Spleen (tissue), 11 donors: ENCODE measurements around the gene TMEM35B. TPM values are rescaled to one million over a fixed set of nuclear protein-coding genes. Genes with fewer than 3 reads are reported as not detected.

Source experiments
- DNase-seq: peaks from one replicate; pipeline ENCODE4 v3.0.0-alpha.2; 2020
- H3K27ac ChIP-seq, 8 donors: fragments of 200-600 bp; sonication (generic) in 7 of 8; 1 replicate in 4 of 8; 2 replicates in 4 of 8; pipeline versions ENCODE4 v1.5.0 to v1.8.0; 2016 to 2021; ENCODE audit warnings: inconsistent platforms in 4 of 8, mild to moderate bottlenecking in 4 of 8, moderate library complexity in 1 of 8
- H3K27me3 ChIP-seq, 7 donors: fragments of 200-600 bp; sonication (generic) in 6 of 7; replicated peaks in 1 of 7; 1 replicate in 4 of 7; 2 replicates in 3 of 7; pipeline versions ENCODE4 v1.5.0 to v1.8.0; 2016 to 2021; ENCODE audit warnings: inconsistent platforms in 3 of 7, mild to moderate bottlenecking in 1 of 7
- H3K36me3 ChIP-seq, 6 donors: fragments of 200-600 bp; sonication (generic) in 5 of 6; 1 replicate in 4 of 6; 2 replicates in 2 of 6; pipeline versions ENCODE4 v1.5.0 to v1.8.0; 2016 to 2021; ENCODE audit warnings: inconsistent platforms in 2 of 6
- H3K4me1 ChIP-seq, 6 donors: fragments of 200-600 bp; sonication (generic) in 5 of 6; 1 replicate in 3 of 6; 2 replicates in 3 of 6; pipeline versions ENCODE4 v1.5.0 to v1.8.0; 2016 to 2021; ENCODE audit warnings: inconsistent platforms in 3 of 6
- H3K4me3 ChIP-seq, 8 donors: fragments of 200-600 bp; sonication (generic) in 7 of 8; 1 replicate in 4 of 8; 2 replicates in 4 of 8; pipeline versions ENCODE4 v1.5.0 to v1.8.0; 2016 to 2021; ENCODE audit warnings: inconsistent platforms in 4 of 8, mild to moderate bottlenecking in 4 of 8, moderate library complexity in 2 of 8
- H3K9me3 ChIP-seq, 8 donors: fragments of 200-600 bp; sonication (generic) in 7 of 8; 1 replicate in 4 of 8; 2 replicates in 4 of 8; pipeline versions ENCODE4 v1.5.0 to v1.8.0; 2016 to 2021; ENCODE audit warnings: inconsistent platforms in 4 of 8
- CTCF ChIP-seq, 11 experiments: fragments of 200-600 bp in 7 of 11; fragments of 450-650 bp in 4 of 11; sonication (generic) in 4 of 11; IDR thresholded peaks in 8 of 11; conservative IDR thresholded peaks in 3 of 11; 1 replicate in 7 of 11; 2 replicates in 4 of 11; pipeline versions ENCODE4 v1.4.0 to v1.8.0; 2016 to 2021; ENCODE audit warnings: antibody characterized with exemption in 11 of 11, inconsistent platforms in 4 of 11, mild to moderate bottlenecking in 1 of 11
- POLR2A ChIP-seq, 3 donors: fragments of 450-650 bp; IDR thresholded peaks; one replicate each; pipeline ENCODE4 v1.5.1; 2017; ENCODE audit warnings: antibody characterized with exemption in 3 of 3, mild to moderate bottlenecking in 1 of 3
- POLR2AphosphoS5 ChIP-seq, 3 donors: sonication (generic); formaldehyde crosslinking; IDR thresholded peaks; one replicate each; pipeline ENCODE4 v1.5.1; 2017; ENCODE audit warnings: antibody characterized with exemption in 3 of 3
- WGBS, 5 donors: extraction: QIAGEN DNeasy Blood & Tissue Kit in 3 of 5; methylation state at CpG; one replicate each; pipeline versions ENCODE4 v1.1.5 to v1.1.7; 2013 to 2018; 5-methylcytosine and 5-hydroxymethylcytosine counted together
- intact Hi-C: fragments of 100-400 bp; cut with DNase I; formaldehyde crosslinking; loops from one replicate; pipeline ENCODE4 v1.15.0; 2023; ENCODE audit warnings: low total_unique reads
- polyA plus RNA-seq, 3 donors: library from polyadenylated mRNA; stranded (reverse); fragments of 200-250 nt; gene quantifications; one replicate each; pipeline ENCODE4 v1.2.1, GENCODE V29; 2013
- total RNA-seq, 7 donors: library from RNA; depleted of rRNA in 3 of 7; stranded (reverse); fragments of >200 nt in 3 of 7; fragmentation: NEBNext Ultra II Directional in 4 of 7; extraction: Animal tissue kit (Norgen Biotek cat#: 25700) in 4 of 7; gene quantifications; one replicate each; pipeline versions ENCODE4 v1.1.0 to v1.2.1, GENCODE V29; 2016 to 2021
- donor health status: healthy with polysubstance abuse.
- donor health status: DM: no; HTN: no; CAD: no; lungs with moderate emphysema.
- donor health status: DM: no; HTN: no; CAD: no.
- donor health status: Bipolar disorder and iron deficiency.
- donor health status: healthy.
- donor health status: DM: no; HTN: no; CAD: no.
- donor health status: DM: yes; HTN: yes; CAD: no.

The TMEM35B gene
- total and polyA plus RNA-seq, 10 donors, result 24.8 to 50.9 (median 34.2) TPM

- no peaks in the 10 kb centered on the region for H3K27me3 ChIP-seq
- WGBS, 5 donors, result 86 to 100% (median 91%) methylated on average over 2 of the region's 2 CpGs
- no peaks in the 10 kb centered on the region for H3K9me3 ChIP-seq
- TF ChIP-seq CTCF (IDR thresholded peaks at IDR 0.05 in 8 of 11, conservative IDR thresholded peaks at IDR 0.05 in 3 of 11), result no peak
- no peak for TF ChIP-seq POLR2A (IDR thresholded peaks at IDR 0.05)
- no peak for TF ChIP-seq POLR2AphosphoS5 (IDR thresholded peaks at IDR 0.05)
- H3K36me3 ChIP-seq, result peaks cover 0 to 54% (median 2%) of the 10 kb centered on the region in 6 donors
- intact Hi-C loops, result no loop called here
- H3K4me1 ChIP-seq, result peaks cover under 1 to 27% (median 12%) of the 10 kb centered on the region in 6 donors
- no peak overlapping the region for H3K4me3 ChIP-seq
- DNase-seq, result no peak
- no peak overlapping the region for H3K27ac ChIP-seq
Measured at GRCh38 chr1:34977858-34978257, 7.3 kb downstream of the TMEM35B start.

GRCh38 chr1:34977210-34977471 lies 8.0 kb downstream of the TMEM35B start:
- Histone ChIP-seq H3K36me3 (peaks cover 0 to 47% (median 2%) of the 10 kb centered on the region in 6 donors), H3K4me3 (no peak overlapping the region), H3K4me1 (peaks cover 0 to 20% (median 6%) of the 10 kb centered on the region in 6 donors), H3K27ac (no peak overlapping the region), H3K27me3 (peaks cover 0 to 3% (median 0%) of the 10 kb centered on the region in 7 donors), H3K9me3 (no peaks in the 10 kb centered on the region)
- 93 to 98% (median 95%) methylated on average over 8 to 13 of the region's 13 CpGs for WGBS, 5 donors
- intact Hi-C loops, result no loop called here
- DNase-seq, result no peak
- TF ChIP-seq POLR2A (IDR thresholded peaks at IDR 0.05), result no peak
- TF ChIP-seq POLR2AphosphoS5 (IDR thresholded peaks at IDR 0.05), result peak in 2 of 3 donors; percentile 11 to 24
- TF ChIP-seq CTCF (IDR thresholded peaks at IDR 0.05 in 8 of 11, conservative IDR thresholded peaks at IDR 0.05 in 3 of 11), result no peak

GRCh38 chr1:34976384-34977209 lies 8.6 kb downstream of the TMEM35B start:
- peaks cover 0 to 3% (median 0%) of the 10 kb centered on the region in 7 donors for H3K27me3 ChIP-seq
- peaks cover 0 to 14% (median 2%) of the 10 kb centered on the region in 6 donors for H3K4me1 ChIP-seq
- intact Hi-C loops, result no loop called here
- no peak overlapping the region for H3K27ac ChIP-seq
- WGBS, 5 donors, result 87 to 92% (median 89%) methylated on average over 56 to 72 of the region's 72 CpGs
- DNase-seq, result no peak
- TF ChIP-seq CTCF (IDR thresholded peaks at IDR 0.05 in 8 of 11, conservative IDR thresholded peaks at IDR 0.05 in 3 of 11) (no peak), POLR2A (IDR thresholded peaks at IDR 0.05) (no peak), POLR2AphosphoS5 (IDR thresholded peaks at IDR 0.05) (peak in 1 of 3 donors; percentile 40)
- H3K36me3 ChIP-seq, result peaks cover 0 to 42% (median 2%) of the 10 kb centered on the region in 6 donors
- H3K9me3 ChIP-seq, result no peaks in the 10 kb centered on the region
- H3K4me3 ChIP-seq, result no peak overlapping the region

- 83 to 90% (median 84%) methylated on average over 6 of the region's 6 CpGs for WGBS, 5 donors
- Histone ChIP-seq H3K27ac (no peak overlapping the region), H3K4me3 (no peak overlapping the region), H3K27me3 (peaks cover 0 to 3% (median 0%) of the 10 kb centered on the region in 7 donors), H3K9me3 (no peaks in the 10 kb centered on the region), H3K4me1 (peaks cover 0 to 6% (median under 1%) of the 10 kb centered on the region in 6 donors), H3K36me3 (peaks cover 0 to 34% (median 2%) of the 10 kb centered on the region in 6 donors)
- TF ChIP-seq POLR2AphosphoS5 (IDR thresholded peaks at IDR 0.05) (no peak), CTCF (IDR thresholded peaks at IDR 0.05 in 8 of 11, conservative IDR thresholded peaks at IDR 0.05 in 3 of 11) (no peak), POLR2A (IDR thresholded peaks at IDR 0.05) (no peak)
- intact Hi-C loops, result no loop called here
- no peak for DNase-seq
Measured at GRCh38 chr1:34975771-34976170, 9.4 kb downstream of the TMEM35B start.
